Measurements from ENCODE around the gene PLD1. TPM values are rescaled to one million over a fixed set of nuclear protein-coding genes. Genes with fewer than 3 reads are reported as not detected.

The PLD1 gene
- total and polyA plus RNA-seq, 11 donors, result 12.3 to 106 (median 61.0) TPM

DNA sequence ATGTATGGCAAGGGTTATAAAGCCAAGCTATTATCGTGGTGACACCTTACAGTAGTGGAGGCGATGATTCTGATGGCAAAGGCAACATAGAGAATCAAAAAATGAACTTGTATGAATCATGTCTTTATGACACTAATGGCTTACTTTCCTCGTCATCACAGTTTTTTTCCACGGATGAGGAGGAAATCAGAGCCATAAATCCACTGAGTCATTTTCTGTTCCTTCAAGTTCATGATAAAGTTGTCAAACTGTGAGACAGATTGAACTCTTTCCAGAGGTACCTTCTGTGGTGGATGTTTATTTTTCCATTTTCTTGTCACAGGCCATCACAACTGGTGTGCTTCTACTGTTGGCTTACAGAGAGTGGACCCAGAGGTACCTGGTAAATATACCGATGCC lies 41.4 kb upstream of the PLD1 start:
- H3K9me3 ChIP-seq, result peaks cover 0 to 19% (median 7%) of the 10 kb centered on the region in 12 donors
- no peaks in the 10 kb centered on the region for H3K27me3 ChIP-seq
- H3K4me1 ChIP-seq, result peaks cover 0 to 22% (median 6%) of the 10 kb centered on the region in 12 donors
- H3K36me3 ChIP-seq, result no peaks in the 10 kb centered on the region
- ATAC-seq (no peak), DNase-seq (no peak)
- no peak for TF ChIP-seq POLR2A (IDR thresholded peaks at IDR 0.05)
- TF ChIP-seq, protein P1, sequence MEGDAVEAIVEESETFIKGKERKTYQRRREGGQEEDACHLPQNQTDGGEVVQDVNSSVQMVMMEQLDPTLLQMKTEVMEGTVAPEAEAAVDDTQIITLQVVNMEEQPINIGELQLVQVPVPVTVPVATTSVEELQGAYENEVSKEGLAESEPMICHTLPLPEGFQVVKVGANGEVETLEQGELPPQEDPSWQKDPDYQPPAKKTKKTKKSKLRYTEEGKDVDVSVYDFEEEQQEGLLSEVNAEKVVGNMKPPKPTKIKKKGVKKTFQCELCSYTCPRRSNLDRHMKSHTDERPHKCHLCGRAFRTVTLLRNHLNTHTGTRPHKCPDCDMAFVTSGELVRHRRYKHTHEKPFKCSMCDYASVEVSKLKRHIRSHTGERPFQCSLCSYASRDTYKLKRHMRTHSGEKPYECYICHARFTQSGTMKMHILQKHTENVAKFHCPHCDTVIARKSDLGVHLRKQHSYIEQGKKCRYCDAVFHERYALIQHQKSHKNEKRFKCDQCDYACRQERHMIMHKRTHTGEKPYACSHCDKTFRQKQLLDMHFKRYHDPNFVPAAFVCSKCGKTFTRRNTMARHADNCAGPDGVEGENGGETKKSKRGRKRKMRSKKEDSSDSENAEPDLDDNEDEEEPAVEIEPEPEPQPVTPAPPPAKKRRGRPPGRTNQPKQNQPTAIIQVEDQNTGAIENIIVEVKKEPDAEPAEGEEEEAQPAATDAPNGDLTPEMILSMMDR (IDR thresholded peaks at IDR 0.05), result no peak
- WGBS, 4 donors, result 83 to 88% (median 84%) methylated on average over 5 of the region's 5 CpGs
- no peak overlapping the region for H3K27ac ChIP-seq
- no peak overlapping the region for H3K4me3 ChIP-seq
- intact Hi-C loops (cut with DNase I), result loop anchor here in 1 of 10 donors (5.0 kb wide), 1 partner anchor 161 kb away; no protein-coding TSS in a partner anchor

DNA sequence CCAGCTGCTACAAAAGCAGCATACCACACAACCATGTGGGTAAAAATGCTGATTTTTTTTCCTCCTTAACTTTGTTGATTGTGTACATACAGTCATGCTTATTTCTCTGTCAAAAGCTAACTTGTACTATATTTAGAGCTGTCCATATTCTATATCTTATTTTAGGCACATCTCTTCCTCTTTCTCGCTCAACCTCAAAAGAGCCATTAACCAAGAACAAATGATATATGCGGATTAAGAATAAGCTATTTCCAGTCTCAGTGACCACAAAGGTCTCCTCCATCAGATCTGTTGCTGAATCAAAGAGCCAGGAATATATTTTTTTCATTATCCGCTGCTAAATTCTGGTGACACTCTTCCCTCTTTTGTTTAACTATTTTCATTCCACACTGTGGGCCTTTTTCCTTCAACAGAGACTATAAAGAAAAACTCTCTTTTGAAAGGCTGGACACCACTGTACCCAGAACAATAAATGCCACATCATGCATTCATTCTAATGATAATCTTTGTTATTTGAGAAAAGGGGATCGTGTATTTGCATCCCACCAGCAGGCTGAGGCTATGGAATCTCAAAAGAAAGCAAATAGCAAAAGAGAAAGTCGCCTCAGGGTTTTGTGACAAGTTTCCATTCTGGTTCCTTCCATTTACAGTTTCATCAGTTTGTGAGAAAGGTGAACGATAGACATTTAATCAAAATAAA lies 40.8 kb upstream of the PLD1 start:
- intact Hi-C loops (cut with DNase I), result loop anchor here in 1 of 10 donors (5.0 kb wide), 1 partner anchor 161 kb away; no protein-coding TSS in a partner anchor

GRCh38 chr3:171850320-171850959 lies 40.2 kb upstream of the PLD1 start:
- Histone ChIP-seq H3K9me3 (peaks cover 0 to 18% (median 7%) of the 10 kb centered on the region in 12 donors), H3K36me3 (no peaks in the 10 kb centered on the region), H3K27me3 (no peaks in the 10 kb centered on the region), H3K4me1 (peaks cover 0 to 22% (median 6%) of the 10 kb centered on the region in 12 donors), H3K4me3 (no peak overlapping the region), H3K27ac (no peak overlapping the region)
- DNase-seq (no peak), ATAC-seq (no peak)
- 70 to 73% (median 72%) methylated on average over 6 of the region's 6 CpGs for WGBS, 4 donors
- intact Hi-C loops (cut with DNase I), result loop anchor here in 1 of 10 donors (5.0 kb wide), 1 partner anchor 162 kb away; no protein-coding TSS in a partner anchor
- no peak for TF ChIP-seq POLR2A (IDR thresholded peaks at IDR 0.05)
- TF ChIP-seq, protein P1 (IDR thresholded peaks at IDR 0.05), result no peak

More for the DNA sequence above, 40.8 kb upstream of the PLD1 start:
- TF ChIP-seq, protein P1 (IDR thresholded peaks at IDR 0.05), result no peak
- TF ChIP-seq POLR2A (IDR thresholded peaks at IDR 0.05), result no peak
- H3K27me3 ChIP-seq, result no peaks in the 10 kb centered on the region
- ATAC-seq (no peak), DNase-seq (no peak)
- peaks cover 0 to 19% (median 7%) of the 10 kb centered on the region in 12 donors for H3K9me3 ChIP-seq
- H3K27ac ChIP-seq, result no peak overlapping the region
- 82 to 90% (median 85%) methylated on average over 6 of the region's 6 CpGs for WGBS, 4 donors
- H3K36me3 ChIP-seq, result no peaks in the 10 kb centered on the region
- peaks cover 0 to 22% (median 6%) of the 10 kb centered on the region in 12 donors for H3K4me1 ChIP-seq
- no peak overlapping the region for H3K4me3 ChIP-seq

Measured in heart left ventricle (tissue), 16 donors.